H1 (cell line): ENCODE results near the gene RTL3. TPM values are rescaled to one million over a fixed set of nuclear protein-coding genes. Genes with fewer than 3 reads are reported as not detected.

ENCODE experiments used
- CTCF ChIA-PET: fragments of 300-600 bp; sonication (Branson Sonifier 250); formaldehyde crosslinking; loops from one replicate; lab custom pipeline; 2021; ENCODE audit not compliant: partially characterized antibody; lab: Charles Lee
- POLR2A ChIA-PET: fragments of 300-600 bp; sonication (Branson Sonifier 250); formaldehyde crosslinking; loops from one replicate; lab custom pipeline; 2021; ENCODE audit warnings: inconsistent platforms; ENCODE audit not compliant: partially characterized antibody; lab: Charles Lee
- DNase-seq, 2 experiments: peaks; one replicate each; pipeline versions ENCODE4 v3.0.0 to v3.0.0-alpha.2; 2010 to 2022; ENCODE audit warnings: low spot score in 2 of 2, low read depth in 1 of 2, mixed read lengths in 1 of 2
- FAIRE-seq: peaks from 2 replicates; lab custom pipeline; 2011; peaks lifted over from hg19 to GRCh38; lab: Jason Lieb, UNC
- H2AFZ ChIP-seq: 2 replicates; pipeline ENCODE4 v1.8.1; 2012; ENCODE audit warnings: low read length, inconsistent platforms
- H2AK5ac ChIP-seq: 2 replicates; pipeline ENCODE4 v1.6.1; 2013; ENCODE audit warnings: low read depth, low read length
- H2BK120ac ChIP-seq: replicated peaks from 2 replicates; pipeline ENCODE3; 2013; ENCODE audit warnings: low read depth, low read length, inconsistent platforms
- H2BK12ac ChIP-seq: 2 replicates; pipeline ENCODE4 v1.6.1; 2013; ENCODE audit warnings: low read depth, low read length
- H2BK15ac ChIP-seq: 2 replicates; pipeline ENCODE4 v1.6.1; 2013; ENCODE audit warnings: low read length
- H2BK20ac ChIP-seq: 2 replicates; pipeline ENCODE4 v1.6.1; 2013; ENCODE audit warnings: low read length
- H2BK5ac ChIP-seq: 2 replicates; pipeline ENCODE4 v1.6.1; 2013; ENCODE audit warnings: low read depth, low read length
- H3K14ac ChIP-seq: 2 replicates; pipeline ENCODE4 v1.6.1; 2013; ENCODE audit warnings: inconsistent platforms; ENCODE audit not compliant: insufficient read length
- H3K18ac ChIP-seq: 2 replicates; pipeline ENCODE4 v1.6.1; 2013; ENCODE audit warnings: low read length; ENCODE audit errors: extremely low read depth
- H3K23ac ChIP-seq: 2 replicates; pipeline ENCODE4 v1.6.1; 2013; ENCODE audit warnings: inconsistent platforms; ENCODE audit not compliant: insufficient read length
- H3K23me2 ChIP-seq: 2 replicates; pipeline ENCODE4 v1.6.1; 2013; ENCODE audit warnings: low read depth, low read length
- H3K27ac ChIP-seq: 2 replicates; pipeline ENCODE4 v1.6.1; 2011; ENCODE audit warnings: low read depth, low read length, inconsistent platforms
- H3K27me3 ChIP-seq, 4 experiments: replicated peaks in 1 of 4; 1 replicate in 1 of 4; 2 replicates in 3 of 4; pipeline versions ENCODE4 v1.6.1 to v1.8.1; 2011 to 2013; ENCODE audit warnings: low read length in 3 of 4, mild to moderate bottlenecking in 3 of 4, inconsistent platforms in 2 of 4, mixed read lengths in 2 of 4, moderate library complexity in 1 of 4; ENCODE audit not compliant: control insufficient read depth in 3 of 4, insufficient read depth in 3 of 4; ENCODE audit errors: extremely low read depth in 1 of 4
- H3K36me3 ChIP-seq, 4 experiments: 2 replicates each; pipeline versions ENCODE4 v1.6.1 to v1.8.1; 2011 to 2013; ENCODE audit warnings: mild to moderate bottlenecking in 4 of 4, low read length in 3 of 4, moderate library complexity in 2 of 4, control low read depth in 1 of 4, inconsistent platforms in 1 of 4; ENCODE audit not compliant: insufficient read depth in 4 of 4, control insufficient read depth in 2 of 4
- H3K4ac ChIP-seq: replicated peaks from 2 replicates; pipeline ENCODE3; 2013; ENCODE audit warnings: low read length, low read depth, mixed read lengths, inconsistent platforms; ENCODE audit not compliant: insufficient read length
- H3K4me1 ChIP-seq, 4 experiments: replicated peaks in 1 of 4; 1 replicate in 1 of 4; 2 replicates in 3 of 4; pipeline versions ENCODE4 v1.6.1 to v1.8.1; 2011 to 2013; ENCODE audit warnings: low read length in 3 of 4, inconsistent platforms in 2 of 4, mixed read lengths in 1 of 4; ENCODE audit not compliant: insufficient read depth in 4 of 4, control insufficient read depth in 3 of 4
- H3K4me2 ChIP-seq, 2 experiments: 2 replicates each; pipeline versions ENCODE4 v1.6.1 to v1.8.1; 2011 to 2013; ENCODE audit warnings: low read depth in 2 of 2, low read length in 2 of 2, control low read depth in 1 of 2, inconsistent platforms in 1 of 2, mild to moderate bottlenecking in 1 of 2; ENCODE audit not compliant: insufficient read depth in 1 of 2
- H3K4me3 ChIP-seq, 4 experiments: fragments of 200-600, 300-600 bp in 1 of 4; sonication (generic), shearing (Covaris generic), sonication (Bioruptor Twin) in 1 of 4; 2 replicates each; pipeline versions ENCODE4 v1.5.1 to v1.8.1; 2011 to 2016; ENCODE audit warnings: low read length in 4 of 4, low read depth in 3 of 4, control low read depth in 2 of 4, inconsistent platforms in 2 of 4, mild to moderate bottlenecking in 2 of 4, mixed read lengths in 1 of 4, moderate library complexity in 1 of 4; ENCODE audit not compliant: insufficient read depth in 2 of 4; ENCODE audit errors: extremely low read depth in 1 of 4
- H3K56ac ChIP-seq: replicated peaks from 2 replicates; pipeline ENCODE3; 2013; ENCODE audit warnings: low read depth, mild to moderate bottlenecking, mixed read lengths, low read length, inconsistent platforms; ENCODE audit not compliant: insufficient read length
- H3K79me1 ChIP-seq: 2 replicates; pipeline ENCODE4 v1.6.1; 2013; ENCODE audit warnings: low read depth, low read length, control low read depth
- H3K79me2 ChIP-seq, 2 experiments: 2 replicates each; pipeline versions ENCODE4 v1.6.1 to v1.8.1; 2012 to 2013; ENCODE audit warnings: low read length in 2 of 2, mild to moderate bottlenecking in 2 of 2, inconsistent platforms in 1 of 2; ENCODE audit not compliant: insufficient read depth in 2 of 2, control insufficient read depth in 1 of 2
- H3K9ac ChIP-seq, 4 experiments: replicated peaks in 1 of 4; 1 replicate in 1 of 4; 2 replicates in 3 of 4; pipeline versions ENCODE4 v1.6.1 to v1.8.1; 2011 to 2013; ENCODE audit warnings: low read depth in 3 of 4, low read length in 3 of 4, control low read depth in 2 of 4, mild to moderate bottlenecking in 2 of 4, moderate library complexity in 2 of 4, inconsistent platforms in 1 of 4; ENCODE audit errors: extremely low read depth in 1 of 4
- H3K9me3 ChIP-seq, 2 experiments: 2 replicates each; pipeline versions ENCODE4 v1.6.1 to v1.8.1; 2012 to 2013; ENCODE audit warnings: mild to moderate bottlenecking in 2 of 2, moderate library complexity in 2 of 2, control low read depth in 1 of 2, inconsistent platforms in 1 of 2, low read depth in 1 of 2, low read length in 1 of 2, mixed read lengths in 1 of 2; ENCODE audit not compliant: insufficient read depth in 2 of 2
- H4K20me1 ChIP-seq, 2 experiments: replicated peaks in 1 of 2; 2 replicates each; pipeline versions ENCODE3 to v1.8.1; 2011 to 2013; ENCODE audit warnings: inconsistent platforms in 2 of 2, low read length in 2 of 2, mild to moderate bottlenecking in 1 of 2; ENCODE audit not compliant: insufficient read depth in 2 of 2, control insufficient read depth in 1 of 2
- H4K5ac ChIP-seq: 2 replicates; pipeline ENCODE4 v1.6.1; 2013; ENCODE audit warnings: low read length, low read depth, mixed read lengths, inconsistent platforms; ENCODE audit not compliant: insufficient read length
- H4K8ac ChIP-seq: 2 replicates; pipeline ENCODE4 v1.8.0; 2013; ENCODE audit warnings: mild to moderate bottlenecking, moderate library complexity, low read length, inconsistent platforms; ENCODE audit not compliant: insufficient read depth; ENCODE audit errors: extremely low read depth
- H4K91ac ChIP-seq: replicated peaks from 2 replicates; pipeline ENCODE3; 2013; ENCODE audit warnings: low read length, mixed read lengths, inconsistent platforms; ENCODE audit not compliant: insufficient read length
- ASH2L ChIP-seq: fragments of 200-600, 300-600 bp; sonication (generic); IDR thresholded peaks from one replicate; pipeline ENCODE4 v1.7.1; 2017; ENCODE audit warnings: low read length
- KDM4A ChIP-seq: IDR thresholded peaks from one replicate; pipeline ENCODE4 v1.7.1; 2012; ENCODE audit warnings: low read depth, mild to moderate bottlenecking, moderate library complexity, low read length, inconsistent platforms; ENCODE audit not compliant: severe bottlenecking
- POLR2AphosphoS5 ChIP-seq: IDR thresholded peaks from 2 replicates; pipeline ENCODE4 v1.6.1; 2011; ENCODE audit warnings: low read depth, low read length
- SIN3A ChIP-seq, 2 experiments: IDR thresholded peaks in 1 of 2; conservative IDR thresholded peaks in 1 of 2; 2 replicates each; pipeline ENCODE4 v1.6.1; 2011 to 2012; ENCODE audit warnings: low read length in 2 of 2, improper control_type of control experiment in 1 of 2, low read depth in 1 of 2, mild to moderate bottlenecking in 1 of 2
- WGBS, 2 experiments: shearing (Covaris generic) in 1 of 2; methylation state at CpG; one replicate each; pipeline versions ENCODE4 v1.1.6 to v1.1.7; 2013 to 2015; ENCODE audit warnings: low lambda C conversion rate in 2 of 2, mixed read lengths in 2 of 2, inconsistent platforms in 1 of 2, low coverage in 1 of 2, missing lambda C conversion rate in 1 of 2; ENCODE audit not compliant: insufficient replicate concordance in 2 of 2, insufficient coverage in 1 of 2, insufficient read length in 1 of 2; ENCODE audit errors: extremely low coverage in 1 of 2, missing lambda C conversion rate in 1 of 2; 5-methylcytosine and 5-hydroxymethylcytosine counted together
- polyA plus RNA-seq, 7 experiments: library from polyadenylated mRNA; depleted of rRNA in 3 of 7; stranded (reverse) in 5 of 7; unstranded in 2 of 7; fragments of >200 nt in 5 of 7; fragments of 200-250 nt in 2 of 7; gene quantifications; 1 replicate in 5 of 7; 2 replicates in 1 of 7; 4 replicates in 1 of 7; pipeline versions ENCODE4 v1.2.1 to v1.2.3, GENCODE V29; 2011 to 2013; ENCODE audit warnings: missing spikeins in 2 of 7, mixed read lengths in 2 of 7
- total RNA-seq: library from RNA; stranded (reverse); fragmentation: NEBNext Ultra II Directional; extraction: Animal tissue kit (Norgen Biotek cat#: 25700); gene quantifications from 2 replicates; pipeline ENCODE4 v1.2.1, GENCODE V29; 2021

The RTL3 gene
- total and polyA plus RNA-seq, 2 of the 8 experiments (the other 6 are each of a cell fraction or from before 2014, with no cell fraction given): not detected

- no peak overlapping the region for H4K5ac ChIP-seq
- H2AK5ac ChIP-seq: no peak overlapping the region
- POLR2A ChIA-PET: no interaction called here
- H4K20me1 ChIP-seq: no peaks in the 10 kb centered on the region
- H3K14ac ChIP-seq: no peak overlapping the region
- no peak for FAIRE-seq
- no peak overlapping the region for H2BK20ac ChIP-seq
- H3K23ac ChIP-seq: no peak overlapping the region
- no peaks in the 10 kb centered on the region; a peak in 1 of 7 replicates for H3K4me1 ChIP-seq
- H3K36me3 ChIP-seq: no peaks in the 10 kb centered on the region
- no peak overlapping the region for H3K18ac ChIP-seq
- H3K27ac ChIP-seq: no peak overlapping the region
- H3K9me3 ChIP-seq: no peaks in the 10 kb centered on the region
- H3K9ac ChIP-seq: no peak overlapping the region
- H4K8ac ChIP-seq: no peak overlapping the region
- no peak overlapping the region for H3K4me3 ChIP-seq
- no peak overlapping the region for H2BK15ac ChIP-seq
- no peak overlapping the region for H2BK120ac ChIP-seq
- H2BK12ac ChIP-seq: no peak overlapping the region
- H3K27me3 ChIP-seq: no peaks in the 10 kb centered on the region
- H3K23me2 ChIP-seq: no peaks in the 10 kb centered on the region
- H2BK5ac ChIP-seq: no peak overlapping the region
- DNase-seq: no peak
- no peak overlapping the region for H3K4ac ChIP-seq
- WGBS, 2 experiments: 90% methylated on average over 2 of the region's 2 CpGs; no CpG with 5 or more reads in 1 of the 2 experiments
- no peak overlapping the region for H4K91ac ChIP-seq
- no peak for TF ChIP-seq ASH2L
- no peak for TF ChIP-seq POLR2AphosphoS5
- no peak for TF ChIP-seq KDM4A
- TF ChIP-seq SIN3A (conservative IDR thresholded peaks at IDR 0.05 in 1 of 2, IDR thresholded peaks at IDR 0.05 in 1 of 2; ENCODE audit: low read depth in 1 of 2, low read length in 2 of 2): no peak
- no peaks in the 10 kb centered on the region for H3K79me2 ChIP-seq
- H3K79me1 ChIP-seq: no peaks in the 10 kb centered on the region
- CTCF ChIA-PET: interaction anchor here (1.1 to 2.2 kb wide), 5 partner anchors 20 to 177 kb away, joined by 3 to 13 read pairs (median 7); no protein-coding TSS in a partner anchor
- H3K4me2 ChIP-seq: no peak overlapping the region
- H2AFZ ChIP-seq: no peak overlapping the region
- no peak overlapping the region for H3K56ac ChIP-seq
These were observed 49.7 kb upstream of the RTL3 start for GRCh38 chrX:78708816-78709215.
